Activated T-helper 1 cell treated with anti-CD3 and anti-CD28 coated beads, Interleukin-12 subunit alpha, Interleukin-12 subunit beta, Interleukin-2, Interleukin-4 antibody, amounts not matched to agents 30 ng/mL and 10 ng/mL and 1 ng/mL, durations not matched to agents 14 hours and 24 hours and 36 hours (primary cell): Measurements from ENCODE around the gene MAGT1. TPM values are rescaled to one million over a fixed set of nuclear protein-coding genes. Genes with fewer than 3 reads are reported as not detected.
"Not testable (repeated sequence)": the region's sequence is repeated elsewhere in the genome, so short reads cannot be mapped to it uniquely, and the experiment has no call there.

ENCODE experiments used
- DNase-seq: peaks from one replicate; pipeline ENCODE4 v3.0.0; 2021; ENCODE audit warnings: low spot score
- H3K27ac Mint-ChIP-seq: one replicate; pipeline ENCODE4 v1.8.0; 2021; ENCODE audit warnings: mild to moderate bottlenecking, mixed read lengths
- H3K27me3 Mint-ChIP-seq: one replicate; pipeline ENCODE4 v1.8.0; 2022; ENCODE audit warnings: mild to moderate bottlenecking, moderate library complexity, mixed read lengths; ENCODE audit not compliant: insufficient read depth
- H3K36me3 Mint-ChIP-seq: one replicate; pipeline ENCODE4 v1.8.0; 2021; ENCODE audit warnings: low read depth, mixed read lengths
- H3K4me1 Mint-ChIP-seq: one replicate; pipeline ENCODE4 v1.8.0; 2021; ENCODE audit warnings: low read depth, mixed read lengths
- H3K4me3 Mint-ChIP-seq: one replicate; pipeline ENCODE4 v1.8.0; 2021; ENCODE audit warnings: mild to moderate bottlenecking, moderate library complexity, mixed read lengths
- H3K9me3 Mint-ChIP-seq: one replicate; pipeline ENCODE4 v1.8.0; 2021; ENCODE audit warnings: mixed read lengths
- intact Hi-C: fragments of 100-400 bp; cut with micrococcal nuclease; formaldehyde crosslinking; loops from one replicate; pipeline ENCODE4 v1.15.1; 2024
- total RNA-seq: library from RNA; stranded (reverse); gene quantifications from 2 replicates; pipeline ENCODE4 v1.2.3, GENCODE V29; 2022

MAGT1 gene
- total RNA-seq, 1 donor from 2014 or later, result 44.4 TPM

DNA sequence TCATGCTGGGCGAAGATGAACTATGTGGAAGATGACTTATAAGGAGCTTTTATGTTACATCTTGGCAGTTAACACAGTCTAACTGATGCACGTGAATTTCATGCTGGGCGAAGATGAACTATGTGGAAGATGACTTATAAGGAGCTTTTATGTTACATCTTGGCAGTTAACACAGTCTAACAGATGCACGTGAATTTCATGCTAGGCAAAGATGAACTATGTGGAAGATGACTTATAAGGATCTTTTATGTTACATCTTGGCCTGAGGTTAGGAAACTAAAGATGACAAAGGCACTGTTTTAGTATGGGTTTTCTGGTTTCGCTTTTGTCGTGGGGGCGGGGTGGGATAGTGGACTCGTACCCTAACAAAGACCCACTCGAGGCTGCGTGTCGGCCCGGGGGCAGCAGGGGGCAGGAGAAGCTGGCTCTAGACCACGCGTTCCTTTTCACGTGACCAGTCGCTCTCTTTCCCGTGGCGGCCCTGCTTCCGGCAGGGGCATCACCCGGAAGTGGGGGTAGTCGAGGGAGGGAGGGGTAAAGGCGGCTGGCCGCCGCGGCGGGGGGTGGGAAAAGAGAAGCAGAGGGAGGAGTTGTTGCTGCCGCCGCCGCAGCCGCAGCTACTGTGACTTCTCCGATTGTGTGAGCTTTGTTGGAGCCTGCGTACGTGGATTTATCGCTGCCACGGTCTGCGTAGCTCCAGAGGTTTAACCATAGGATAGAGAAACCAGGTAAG is 15.0 kb upstream of the MAGT1 start, which contains the start of gene ATP7A:
Gene ATP7A (plus strand): TSS at position 586 of the 733 bp plus-strand sequence. CDS start 60,949 bp downstream, outside the sequence.
- Mint-ChIP-seq H3K9me3 (no peaks in the 10 kb centered on the region), H3K4me3 (peak within 1 kb of the TSS; percentile 98), H3K27me3 (no peaks in the 10 kb centered on the region), H3K27ac (peak within 1 kb of the TSS; percentile 97), H3K4me1 (peaks cover 16% of the 10 kb centered on the region), H3K36me3 (no peaks in the 10 kb centered on the region)
- DNase-seq, result peak; percentile 85
- intact Hi-C loops, result loop anchor here (1.0 kb wide), 7 partner anchors 11 to 420 kb away; partner anchors contain the start of genes COX7B, MAGT1 and PGK1

DNA sequence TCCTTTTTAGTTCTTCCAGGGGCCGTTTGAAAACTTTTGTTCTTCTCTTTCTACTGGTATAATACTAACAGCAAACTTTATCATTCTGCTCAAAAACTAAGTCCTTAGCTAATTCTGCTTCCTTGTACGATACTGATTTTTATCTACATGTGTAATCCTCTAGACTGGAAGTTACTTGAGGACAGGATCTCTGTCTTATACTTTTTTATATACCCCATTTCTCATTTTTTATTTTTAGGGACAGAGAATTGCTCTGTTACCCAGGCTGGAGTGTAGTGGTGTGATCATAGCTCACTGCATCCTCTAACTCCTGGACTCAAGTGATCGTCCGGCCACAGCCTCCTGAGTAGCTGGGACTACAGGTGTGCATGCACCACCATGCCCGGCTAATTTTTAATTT is 6.3 kb upstream of the MAGT1 start:
- Mint-ChIP-seq H3K4me1 (peaks cover 14% of the 10 kb centered on the region), H3K27ac (no peak overlapping the region), H3K36me3 (peaks cover 19% of the 10 kb centered on the region), H3K4me3 (peak overlapping the region; percentile 95), H3K9me3 (no peaks in the 10 kb centered on the region), H3K27me3 (peaks cover 2% of the 10 kb centered on the region)
- intact Hi-C loops, result no loop called here
- DNase-seq, result no peak

DNA sequence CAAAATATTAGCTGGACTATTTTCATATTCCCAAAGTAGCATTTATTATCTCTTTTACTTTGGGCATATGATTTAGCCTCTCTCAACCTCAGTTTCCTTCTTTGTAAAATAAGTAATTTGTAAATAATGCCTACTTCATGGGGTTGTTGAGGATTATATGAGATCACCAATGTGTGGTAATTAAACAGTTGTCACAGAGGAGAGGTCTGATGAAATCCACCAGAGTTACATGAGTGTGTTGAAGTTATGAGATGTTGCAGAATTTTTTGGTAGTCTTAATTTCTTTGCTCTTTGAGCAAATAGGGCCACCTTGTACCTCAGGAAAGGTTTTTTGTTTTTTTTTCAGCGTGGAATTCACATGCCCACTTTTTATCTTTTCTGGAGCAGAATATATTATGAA is 5.5 kb upstream of the MAGT1 start:
- Mint-ChIP-seq H3K27me3 (peaks cover 2% of the 10 kb centered on the region), H3K4me1 (peaks cover 14% of the 10 kb centered on the region), H3K9me3 (no peaks in the 10 kb centered on the region), H3K27ac (peak overlapping the region; percentile 70), H3K36me3 (peaks cover 19% of the 10 kb centered on the region), H3K4me3 (peak overlapping the region; percentile 95)
- DNase-seq, result no peak
- intact Hi-C loops, result no loop called here

DNA sequence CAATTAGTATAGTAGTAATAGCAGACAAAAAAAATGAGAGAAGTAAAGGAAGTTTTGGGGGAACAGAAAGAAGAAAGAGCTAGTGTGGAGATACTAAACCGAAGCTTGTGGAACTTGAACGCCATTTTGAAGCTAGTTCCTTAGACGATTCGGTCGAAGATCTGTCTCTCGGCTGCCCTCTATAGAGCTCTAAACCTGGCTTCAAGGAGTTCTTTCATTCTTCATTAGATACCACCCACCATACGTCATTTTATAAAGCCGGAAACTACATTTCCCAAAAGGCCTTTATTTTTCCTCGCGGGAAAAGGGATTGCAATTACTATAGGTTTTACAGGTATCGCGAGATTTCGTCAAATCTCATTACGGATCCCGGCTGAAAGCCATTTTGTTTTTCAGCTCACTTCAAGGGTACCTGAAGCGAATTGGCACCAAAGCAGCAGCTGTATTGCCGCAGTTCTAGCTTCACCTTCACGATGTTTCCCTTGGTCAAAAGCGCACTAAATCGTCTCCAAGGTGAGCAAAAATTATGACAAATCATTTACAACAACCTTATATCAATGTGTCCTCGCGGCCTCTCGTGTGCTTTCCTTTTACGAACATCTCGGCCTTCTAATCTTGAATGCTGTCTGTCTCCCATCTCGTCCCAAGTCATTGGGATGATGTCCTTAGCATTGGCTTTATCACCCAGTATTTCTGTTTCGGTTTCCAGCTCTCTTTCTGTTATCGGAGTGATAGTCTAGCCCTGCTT is 4.0 kb upstream of the MAGT1 start, which contains the start of gene COX7B:
Gene COX7B (plus strand): TSS at position 388 of the 748 bp plus-strand sequence. CDS start 86 bp downstream, at position 474.
- intact Hi-C loops, result loop anchor here (1.0 to 10.0 kb wide), 8 partner anchors 11 to 1724 kb away; partner anchors contain the start of genes ATP7A, GPR174, PBDC1 and PGK1
- Mint-ChIP-seq H3K27me3 (peaks cover 2% of the 10 kb centered on the region), H3K4me1 (peaks cover 14% of the 10 kb centered on the region), H3K27ac (peak within 1 kb of the TSS; percentile 94), H3K36me3 (peaks cover 14% of the 10 kb centered on the region), H3K9me3 (no peaks in the 10 kb centered on the region), H3K4me3 (peak within 1 kb of the TSS; percentile 95)
- DNase-seq, result peak; percentile 65

DNA sequence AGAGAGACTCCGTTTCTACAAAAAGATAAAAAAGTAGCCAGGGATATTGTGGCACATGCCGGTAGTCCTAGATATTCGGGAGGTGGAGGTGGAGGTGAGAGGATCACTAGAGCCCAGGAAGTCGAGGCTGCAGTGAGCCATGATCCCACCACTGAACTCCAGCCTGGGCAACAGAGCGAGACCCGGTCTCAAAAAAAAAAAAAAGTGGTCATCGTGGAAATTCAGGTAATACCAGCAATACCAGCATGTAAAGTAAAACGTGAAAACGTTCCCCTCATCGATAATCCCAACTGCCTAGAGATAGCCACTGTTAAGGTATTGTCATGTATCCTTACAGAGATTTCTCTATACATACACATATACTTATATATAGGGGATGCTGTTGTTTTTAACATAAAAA is 1.5 kb downstream of the MAGT1 start:
- Mint-ChIP-seq H3K4me1 (peaks cover 18% of the 10 kb centered on the region), H3K27me3 (no peaks in the 10 kb centered on the region), H3K27ac (no peak overlapping the region), H3K9me3 (peaks cover 6% of the 10 kb centered on the region), H3K4me3 (peak overlapping the region; percentile 98), H3K36me3 (peaks cover 15% of the 10 kb centered on the region)
- DNase-seq, result no peak
- intact Hi-C loops, result loop anchor here (2.0 to 10.0 kb wide), 5 partner anchors 131 to 1719 kb away; partner anchors contain the start of genes FGF16, GPR174 and PBDC1

DNA sequence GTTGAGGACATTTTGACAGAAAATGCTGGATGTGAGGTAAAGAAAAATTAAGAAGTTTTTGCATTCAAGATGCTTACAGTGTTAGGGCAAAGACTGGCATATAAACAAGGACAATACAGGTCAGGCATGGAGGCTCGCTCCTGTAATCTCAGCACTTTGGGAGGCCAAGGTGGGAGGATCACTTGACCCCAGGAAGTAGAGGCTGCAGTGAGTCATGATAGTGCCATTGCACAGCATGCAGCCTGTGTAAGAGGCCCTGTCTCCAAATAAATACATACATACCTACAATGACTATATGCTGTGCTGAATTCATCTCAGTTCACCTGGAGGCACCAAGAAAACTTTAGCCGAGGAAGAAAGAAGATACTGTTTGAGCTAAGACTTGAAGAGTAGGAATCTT is 2.3 kb downstream of the MAGT1 start:
- H3K4me1 Mint-ChIP-seq, result peaks cover 18% of the 10 kb centered on the region
- H3K9me3 Mint-ChIP-seq, result peaks cover 6% of the 10 kb centered on the region
- peak overlapping the region; percentile 67 for H3K4me3 Mint-ChIP-seq
- H3K36me3 Mint-ChIP-seq, result peaks cover 15% of the 10 kb centered on the region
- intact Hi-C loops, result loop anchor here (5.0 to 10.0 kb wide), 4 partner anchors 248 to 1718 kb away; partner anchors contain the start of genes FGF16, GPR174 and PBDC1
- no peaks in the 10 kb centered on the region for H3K27me3 Mint-ChIP-seq
- H3K27ac Mint-ChIP-seq, result no peak overlapping the region
- DNase-seq, result no peak

DNA sequence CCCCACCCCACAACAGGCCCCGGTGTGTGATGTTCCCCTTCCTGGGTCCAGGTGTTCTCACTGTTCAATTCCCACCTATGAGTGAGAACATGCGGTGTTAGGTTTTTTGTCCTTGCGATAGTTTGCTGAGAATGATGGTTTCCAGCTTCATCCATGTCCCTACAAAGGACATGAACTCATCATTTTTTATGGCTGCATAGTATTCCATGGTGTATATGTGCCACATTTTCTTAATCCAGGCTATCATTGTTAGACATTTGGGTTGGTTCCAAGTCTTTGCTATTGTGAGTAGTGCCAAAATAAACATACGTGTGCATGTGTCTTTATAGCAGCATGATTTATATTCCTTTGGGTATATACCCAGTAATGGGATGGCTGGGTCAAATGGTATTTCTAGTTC is 13.8 kb downstream of the MAGT1 start:
- H3K4me1 Mint-ChIP-seq, DNase-seq, H3K36me3 Mint-ChIP-seq, intact Hi-C loops, H3K27ac Mint-ChIP-seq, H3K4me3 Mint-ChIP-seq, H3K27me3 Mint-ChIP-seq, H3K9me3 Mint-ChIP-seq: not testable (repeated sequence)

DNA sequence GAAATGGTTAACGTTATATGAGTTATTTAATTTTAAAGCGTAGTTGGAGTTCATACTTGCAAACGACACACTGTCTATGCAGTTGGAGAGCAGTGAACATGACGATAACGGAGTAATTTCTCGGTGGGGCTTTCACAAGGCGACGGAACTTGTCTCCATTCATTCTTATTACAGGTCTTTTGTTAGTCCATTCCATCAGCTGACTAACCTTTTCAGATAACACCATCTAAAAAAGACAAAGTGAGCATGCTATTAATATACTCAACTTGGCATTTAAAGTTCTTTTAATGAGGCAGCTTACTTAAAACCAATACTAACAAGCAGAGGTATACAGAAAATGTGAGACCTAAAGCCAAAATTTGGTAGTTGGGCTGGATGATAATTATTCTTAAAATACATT is 19.9 kb downstream of the MAGT1 start:
- no peak overlapping the region for H3K27ac Mint-ChIP-seq
- no peaks in the 10 kb centered on the region for H3K4me1 Mint-ChIP-seq
- no peaks in the 10 kb centered on the region for H3K27me3 Mint-ChIP-seq
- no peaks in the 10 kb centered on the region for H3K9me3 Mint-ChIP-seq
- intact Hi-C loops, result no loop called here
- no peak overlapping the region for H3K4me3 Mint-ChIP-seq
- no peak for DNase-seq
- H3K36me3 Mint-ChIP-seq, result peaks cover 18% of the 10 kb centered on the region

DNA sequence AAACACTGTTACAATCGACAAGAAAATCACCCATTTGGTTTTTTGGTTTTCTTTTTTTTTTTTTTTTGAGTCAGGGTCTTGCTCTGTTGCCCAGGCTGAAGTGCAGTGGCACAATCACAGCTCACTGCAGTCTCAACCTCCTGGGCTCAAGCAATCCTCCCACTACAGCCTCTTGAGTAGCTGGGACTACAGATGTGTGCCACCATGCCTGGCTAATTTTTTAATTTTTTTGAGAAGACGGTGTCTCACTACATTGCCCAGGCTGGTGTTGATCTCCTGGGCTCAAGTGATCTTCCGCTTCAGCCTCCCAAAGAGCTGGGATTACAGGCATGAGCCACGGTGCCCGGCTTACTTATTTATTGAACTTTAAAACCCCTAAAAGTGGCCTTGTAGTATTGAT is 63.7 kb downstream of the MAGT1 start:
- H3K27me3 Mint-ChIP-seq, H3K9me3 Mint-ChIP-seq, DNase-seq, H3K27ac Mint-ChIP-seq, H3K4me3 Mint-ChIP-seq, intact Hi-C loops, H3K4me1 Mint-ChIP-seq, H3K36me3 Mint-ChIP-seq: not testable (repeated sequence)

DNA sequence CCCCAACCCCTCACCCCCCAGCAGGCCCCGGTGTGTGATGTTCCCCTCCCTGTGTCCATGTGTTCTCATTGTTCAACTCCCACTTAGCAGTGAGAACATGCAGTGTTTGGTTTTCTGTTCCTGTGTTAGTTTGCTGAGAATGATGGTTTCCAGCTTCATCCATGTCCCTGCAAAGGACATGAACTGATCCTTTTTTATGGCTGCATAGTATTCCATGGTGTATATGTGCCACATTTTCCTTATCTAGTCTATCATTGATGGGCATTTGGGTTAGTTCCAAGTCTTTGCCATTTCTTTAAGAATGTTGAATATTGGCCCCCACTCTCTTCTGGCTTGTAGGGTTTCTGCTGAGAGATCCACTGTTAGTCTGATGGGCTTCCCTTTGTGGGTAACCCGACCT is 73.2 kb downstream of the MAGT1 start:
- H3K4me1 Mint-ChIP-seq, H3K27me3 Mint-ChIP-seq, DNase-seq, H3K4me3 Mint-ChIP-seq, H3K27ac Mint-ChIP-seq, intact Hi-C loops: not testable (repeated sequence)
- Mint-ChIP-seq H3K9me3 (peaks cover 14% of the 10 kb centered on the region), H3K36me3 (peaks cover 26% of the 10 kb centered on the region)

DNA sequence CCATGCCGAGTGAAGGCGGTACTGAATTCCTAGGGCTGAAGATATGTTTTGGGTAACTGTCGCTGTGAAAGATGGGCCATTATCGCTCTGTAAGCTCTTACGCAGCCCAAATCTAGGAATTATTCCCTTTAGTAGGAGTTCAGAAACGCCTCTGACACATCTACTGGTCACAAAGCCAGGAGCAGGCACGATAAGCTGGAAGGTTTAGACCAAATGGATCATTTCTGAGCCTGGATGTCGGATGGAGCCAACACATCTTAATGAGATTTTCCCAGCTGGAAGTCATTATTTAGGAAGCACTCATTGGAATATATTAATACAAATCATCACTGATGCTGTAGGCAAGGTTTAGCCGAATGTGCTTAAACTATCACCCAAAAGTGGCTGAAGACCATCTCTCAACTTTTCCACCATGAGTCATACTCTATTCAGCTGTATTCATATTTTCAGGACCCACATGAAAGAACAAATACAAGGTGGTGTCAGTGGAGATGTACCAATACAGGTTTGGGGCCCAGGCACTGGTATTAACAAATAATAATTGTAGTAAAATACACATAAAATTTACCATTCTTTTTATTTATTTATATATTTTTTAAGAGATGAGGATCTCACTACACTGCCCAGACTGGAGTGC is 75.0 kb downstream of the MAGT1 start:
- Mint-ChIP-seq H3K9me3 (peaks cover 12% of the 10 kb centered on the region), H3K27me3 (no peaks in the 10 kb centered on the region)
- intact Hi-C loops, result no loop called here

DNA sequence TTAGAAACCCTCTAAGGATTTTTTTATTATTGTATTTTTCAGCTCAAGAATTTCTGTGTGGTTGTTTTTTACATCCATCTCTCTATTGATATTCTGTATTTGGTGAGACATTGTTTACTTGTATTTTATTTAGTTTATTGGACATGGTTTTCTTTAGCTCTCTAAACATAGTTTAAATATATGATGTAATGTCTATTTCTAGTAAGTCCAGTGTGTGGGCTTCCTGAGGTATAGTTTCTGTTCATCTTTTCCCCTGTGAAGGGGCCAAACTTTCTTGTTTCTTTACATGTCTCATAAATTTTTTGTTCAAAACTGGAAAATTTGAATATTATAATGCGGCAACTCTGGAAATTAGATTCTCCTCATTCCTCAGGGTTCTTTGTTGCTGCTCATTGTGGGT is 81.0 kb downstream of the MAGT1 start:
- Mint-ChIP-seq H3K9me3 (peaks cover 6% of the 10 kb centered on the region), H3K4me3 (no peak overlapping the region), H3K36me3 (peaks cover 3% of the 10 kb centered on the region), H3K27ac (no peak overlapping the region), H3K27me3 (no peaks in the 10 kb centered on the region), H3K4me1 (no peaks in the 10 kb centered on the region)
- intact Hi-C loops, result no loop called here
- no peak for DNase-seq

More for the DNA sequence above, 75.0 kb downstream of the MAGT1 start:
- Mint-ChIP-seq H3K4me1 (no peaks in the 10 kb centered on the region), H3K36me3 (peaks cover 23% of the 10 kb centered on the region), H3K4me3 (no peak overlapping the region), H3K27ac (no peak overlapping the region)
- no peak for DNase-seq
